T-helper 22 cell (primary cell): Measurements from ENCODE around the gene CCDC81.

Experiments
- DNase-seq: peaks from one replicate; pipeline ENCODE4 v3.0.0-alpha.2; 2020; ENCODE audit warnings: low read depth

Gene CCDC81

DNA sequence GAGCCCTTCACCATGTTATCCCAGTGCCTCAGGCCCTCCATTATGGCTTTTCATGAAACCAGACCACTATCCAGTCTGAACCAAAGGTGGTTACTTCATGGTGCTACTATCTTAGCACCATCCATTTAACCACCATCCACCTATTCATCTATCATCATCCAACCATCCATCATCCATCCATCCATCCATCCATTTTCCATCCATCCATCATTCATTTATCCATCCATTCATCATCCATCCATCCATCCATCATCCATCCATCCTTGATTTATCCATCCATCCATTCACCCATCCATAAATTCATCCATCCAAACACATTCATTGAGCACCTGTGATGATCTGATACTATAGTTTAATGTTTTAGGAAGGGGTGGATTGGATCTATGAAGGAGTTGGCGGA is 93.5 kb downstream of the CCDC81 start:
- no peak for DNase-seq

DNA sequence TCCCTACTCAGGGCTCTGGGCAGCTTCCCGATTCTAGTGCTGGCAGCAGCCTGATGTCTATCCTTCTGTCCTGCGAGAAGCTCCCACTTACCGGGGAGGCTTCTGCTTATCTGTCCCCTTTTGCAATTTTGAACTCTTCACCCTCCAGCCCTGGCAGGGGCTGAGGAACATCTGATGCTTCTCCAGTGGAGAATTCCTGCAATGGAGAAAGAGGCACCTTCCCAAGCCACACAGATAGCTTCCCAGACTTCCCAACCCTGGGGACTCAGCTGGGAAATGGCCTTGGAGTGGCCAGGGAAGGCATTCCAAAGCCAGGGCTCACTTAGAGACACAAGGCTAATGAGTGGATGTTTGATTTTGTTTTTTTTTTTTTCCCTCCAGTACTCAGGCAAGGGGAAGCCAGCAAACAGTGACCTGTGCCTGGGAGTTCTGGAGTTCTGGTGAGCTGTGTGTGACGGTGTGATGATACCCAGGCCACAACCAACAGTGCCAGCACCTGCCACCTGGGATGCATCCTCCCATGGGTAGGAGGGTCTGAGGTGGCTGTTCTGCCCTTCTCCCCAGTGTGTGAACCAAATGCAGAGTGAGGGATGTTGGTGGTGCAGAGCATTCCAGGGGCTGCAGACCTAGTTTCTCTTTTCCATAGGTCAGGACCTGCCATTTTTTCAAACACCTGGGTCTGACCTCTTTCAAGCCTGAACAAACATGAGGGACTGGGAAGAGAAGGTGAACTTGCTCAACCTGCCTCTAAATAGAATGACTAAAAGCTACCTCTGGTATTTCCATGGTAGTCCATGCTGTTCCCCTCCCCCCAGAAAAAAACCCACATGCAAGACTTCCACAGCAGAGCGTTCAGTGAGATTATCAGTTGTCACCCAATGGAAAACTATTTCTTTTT is 95.1 kb downstream of the CCDC81 start:
- DNase-seq, result no peak
